ENCODE data around the gene HFM1.
"Not testable (repeated sequence)": the region's sequence is repeated elsewhere in the genome, so short reads cannot be mapped to it uniquely, and the experiment has no call there.

Gene HFM1

GRCh38 chr1:91428182-91428798, 23.7 kb upstream of the HFM1 start:
- ChIA-PET CTCF (no interaction called here), POLR2A (interaction anchor here (1.4 kb wide), 1 partner anchor 73 kb away, joined by 4 read pairs; the partner anchor contains the start of gene CDC7)
- TF ChIP-seq BHLHE40 (IDR thresholded peaks at IDR 0.05; ENCODE audit: borderline replicate concordance), result no peak
- no peak for TF ChIP-seq SP1 (IDR thresholded peaks at IDR 0.05)
- no peak for TF ChIP-seq ZNF384 (IDR thresholded peaks at IDR 0.05)
- TF ChIP-seq NFRKB (IDR thresholded peaks at IDR 0.05), result no peak
- TF ChIP-seq FOXK2 (IDR thresholded peaks at IDR 0.05), result no peak
- no peak for TF ChIP-seq LEF1 (IDR thresholded peaks at IDR 0.05; ENCODE audit: borderline replicate concordance)
- no peak for TF ChIP-seq PKNOX1 (IDR thresholded peaks at IDR 0.05)
- TF ChIP-seq TARDBP (IDR thresholded peaks at IDR 0.05), result no peak
- TF ChIP-seq FOXA1 (IDR thresholded peaks at IDR 0.05), result no peak
- TF ChIP-seq SUZ12 (IDR thresholded peaks at IDR 0.05), result no peak
- TF ChIP-seq ARNT (IDR thresholded peaks at IDR 0.05), result no peak
- TF ChIP-seq L3MBTL2 (conservative IDR thresholded peaks at IDR 0.05), result no peak
- TF ChIP-seq ELF4 (IDR thresholded peaks at IDR 0.05), result no peak
- no peak for TF ChIP-seq HDGF (IDR thresholded peaks at IDR 0.05; ENCODE audit: borderline replicate concordance)
- TF ChIP-seq FOXM1 (IDR thresholded peaks at IDR 0.05; ENCODE audit: borderline replicate concordance), result no peak
- TF ChIP-seq CTBP1 (IDR thresholded peaks at IDR 0.05; ENCODE audit: borderline replicate concordance), result no peak
- DNase-seq (ENCODE audit: extremely low spot score), result no peak

GRCh38 chr1:91427741-91428140, 23.1 kb upstream of the HFM1 start:
- no peak for TF ChIP-seq LEF1 (IDR thresholded peaks at IDR 0.05; ENCODE audit: borderline replicate concordance)
- no peak for TF ChIP-seq PKNOX1 (IDR thresholded peaks at IDR 0.05)
- TF ChIP-seq FOXM1 (IDR thresholded peaks at IDR 0.05; ENCODE audit: borderline replicate concordance), result no peak
- TF ChIP-seq FOXA1 (IDR thresholded peaks at IDR 0.05), result no peak
- no peak for TF ChIP-seq SUZ12 (IDR thresholded peaks at IDR 0.05)
- no peak for TF ChIP-seq L3MBTL2 (conservative IDR thresholded peaks at IDR 0.05)
- no peak for TF ChIP-seq TARDBP (IDR thresholded peaks at IDR 0.05)
- TF ChIP-seq SP1 (IDR thresholded peaks at IDR 0.05), result no peak
- no peak for TF ChIP-seq ARNT (IDR thresholded peaks at IDR 0.05)
- TF ChIP-seq CTBP1 (IDR thresholded peaks at IDR 0.05; ENCODE audit: borderline replicate concordance), result no peak
- no peak for TF ChIP-seq NFRKB (IDR thresholded peaks at IDR 0.05)
- TF ChIP-seq ZNF384 (IDR thresholded peaks at IDR 0.05), result no peak
- TF ChIP-seq ELF4 (IDR thresholded peaks at IDR 0.05), result no peak
- no peak for TF ChIP-seq BHLHE40 (IDR thresholded peaks at IDR 0.05; ENCODE audit: borderline replicate concordance)
- no peak for TF ChIP-seq HDGF (IDR thresholded peaks at IDR 0.05; ENCODE audit: borderline replicate concordance)
- no peak for TF ChIP-seq FOXK2 (IDR thresholded peaks at IDR 0.05)
- ChIA-PET CTCF (no interaction called here), POLR2A (no interaction called here)
- DNase-seq (ENCODE audit: extremely low spot score), result no peak

- DNase-seq (ENCODE audit: extremely low spot score); POLR2A ChIA-PET; CTCF ChIA-PET: not testable (repeated sequence)
These were observed 17.9 kb upstream of the HFM1 start for GRCh38 chr1:91422523-91422922.

- TF ChIP-seq SP1 (IDR thresholded peaks at IDR 0.05) (no peak), CTBP1 (IDR thresholded peaks at IDR 0.05; ENCODE audit: borderline replicate concordance) (no peak), ARNT (IDR thresholded peaks at IDR 0.05) (no peak), TARDBP (IDR thresholded peaks at IDR 0.05) (no peak), BHLHE40 (IDR thresholded peaks at IDR 0.05; ENCODE audit: borderline replicate concordance) (no peak), HDGF (IDR thresholded peaks at IDR 0.05; ENCODE audit: borderline replicate concordance) (no peak), NFRKB (IDR thresholded peaks at IDR 0.05) (no peak), FOXM1 (IDR thresholded peaks at IDR 0.05; ENCODE audit: borderline replicate concordance) (no peak), L3MBTL2 (conservative IDR thresholded peaks at IDR 0.05) (no peak)
- ChIA-PET POLR2A (no interaction called here), CTCF (no interaction called here)
- no peak for DNase-seq (ENCODE audit: extremely low spot score)
These were observed 7.7 kb upstream of the HFM1 start for GRCh38 chr1:91412371-91412770.

- ChIA-PET POLR2A (interaction anchor here (3.2 kb wide), 1 partner anchor 93 kb away, joined by 33 read pairs; the partner anchor contains the start of gene CDC7), CTCF (interaction anchor here (1.5 kb wide), 1 partner anchor 241 kb away, joined by 4 read pairs; no protein-coding TSS in a partner anchor)
- TF ChIP-seq NFRKB (IDR thresholded peaks at IDR 0.05), result no peak
- TF ChIP-seq ZNF384 (IDR thresholded peaks at IDR 0.05), result no peak
- TF ChIP-seq SUZ12 (IDR thresholded peaks at IDR 0.05), result no peak
- TF ChIP-seq TARDBP (IDR thresholded peaks at IDR 0.05), result no peak
- no peak for TF ChIP-seq CTBP1 (IDR thresholded peaks at IDR 0.05; ENCODE audit: borderline replicate concordance)
- TF ChIP-seq HDGF (IDR thresholded peaks at IDR 0.05; ENCODE audit: borderline replicate concordance), result no peak
- no peak for TF ChIP-seq SP1 (IDR thresholded peaks at IDR 0.05)
- no peak for TF ChIP-seq FOXK2 (IDR thresholded peaks at IDR 0.05)
- no peak for TF ChIP-seq L3MBTL2 (conservative IDR thresholded peaks at IDR 0.05)
- TF ChIP-seq ARNT (IDR thresholded peaks at IDR 0.05), result no peak
- TF ChIP-seq FOXM1 (IDR thresholded peaks at IDR 0.05; ENCODE audit: borderline replicate concordance), result no peak
- TF ChIP-seq BHLHE40 (IDR thresholded peaks at IDR 0.05; ENCODE audit: borderline replicate concordance), result no peak
- no peak for TF ChIP-seq LEF1 (IDR thresholded peaks at IDR 0.05; ENCODE audit: borderline replicate concordance)
- TF ChIP-seq ELF4 (IDR thresholded peaks at IDR 0.05), result no peak
- no peak for TF ChIP-seq FOXA1 (IDR thresholded peaks at IDR 0.05)
- no peak for TF ChIP-seq PKNOX1 (IDR thresholded peaks at IDR 0.05)
- no peak for DNase-seq (ENCODE audit: extremely low spot score)
These were observed 2.2 kb upstream of the HFM1 start for GRCh38 chr1:91406773-91407389.

- ChIA-PET CTCF (no interaction called here), POLR2A (no interaction called here)
- no peak for DNase-seq (ENCODE audit: extremely low spot score)
- TF ChIP-seq HDGF (IDR thresholded peaks at IDR 0.05; ENCODE audit: borderline replicate concordance) (no peak), SP1 (IDR thresholded peaks at IDR 0.05) (no peak), ZNF384 (IDR thresholded peaks at IDR 0.05) (0 out of 2 replicates have a peak, but pooled peaks have one; percentile 22), PKNOX1 (IDR thresholded peaks at IDR 0.05) (peak; percentile 43; the same call in 1 of the 2 replicates), TARDBP (IDR thresholded peaks at IDR 0.05) (no peak), FOXM1 (IDR thresholded peaks at IDR 0.05; ENCODE audit: borderline replicate concordance) (no peak), FOXA1 (IDR thresholded peaks at IDR 0.05) (no peak)
These were observed 2.6 kb downstream of the HFM1 start for GRCh38 chr1:91402023-91402422.

Data from HEK293T (cell line).